ENCODE data around the gene MAPK10.

The MAPK10 gene

GRCh38 chr4:86386817-86387415 is 27.1 kb upstream of the MAPK10 start:
- Histone ChIP-seq H3K4me3 (ENCODE audit: low read length) (no peak overlapping the region), H3K36me3 (replicated peaks; ENCODE audit: low read depth, low read length) (no peaks in the 10 kb centered on the region), H3K9me3 (ENCODE audit: insufficient read depth, low read length) (no peaks in the 10 kb centered on the region), H4K20me1 (ENCODE audit: insufficient read depth, low read length) (no peaks in the 10 kb centered on the region), H3K4me2 (ENCODE audit: low read length) (0 out of 2 replicates have a peak overlapping the region, but pooled peaks have one; percentile 15), H3K79me2 (ENCODE audit: low read length) (no peaks in the 10 kb centered on the region), H3K27ac (ENCODE audit: low read length) (no peak overlapping the region), H3K9ac (ENCODE audit: low read length) (no peak overlapping the region), H3K4me1 (ENCODE audit: low read length) (no peaks in the 10 kb centered on the region), H3K27me3 (ENCODE audit: low read depth, low read length) (no peaks in the 10 kb centered on the region), H2AFZ (ENCODE audit: low read depth, low read length) (no peak overlapping the region)
- no peak for TF ChIP-seq EZH2phosphoT487 (IDR thresholded peaks at IDR 0.05; ENCODE audit: low read depth)
- no peak for TF ChIP-seq CTCF (IDR thresholded peaks at IDR 0.05; ENCODE audit: low read depth, low read length)

GRCh38 chr4:86386201-86386600 is 26.3 kb upstream of the MAPK10 start:
- Histone ChIP-seq H3K9me3 (ENCODE audit: insufficient read depth, low read length) (no peaks in the 10 kb centered on the region), H3K27me3 (ENCODE audit: low read depth, low read length) (no peaks in the 10 kb centered on the region), H3K4me1 (ENCODE audit: low read length) (no peaks in the 10 kb centered on the region), H3K4me3 (ENCODE audit: low read length) (no peak overlapping the region), H3K27ac (ENCODE audit: low read length) (no peak overlapping the region), H3K79me2 (ENCODE audit: low read length) (no peaks in the 10 kb centered on the region), H3K9ac (ENCODE audit: low read length) (no peak overlapping the region), H2AFZ (ENCODE audit: low read depth, low read length) (no peak overlapping the region), H3K4me2 (ENCODE audit: low read length) (no peak overlapping the region), H3K36me3 (replicated peaks; ENCODE audit: low read depth, low read length) (no peaks in the 10 kb centered on the region), H4K20me1 (ENCODE audit: insufficient read depth, low read length) (no peaks in the 10 kb centered on the region)
- TF ChIP-seq EZH2phosphoT487 (IDR thresholded peaks at IDR 0.05; ENCODE audit: low read depth) (no peak), CTCF (IDR thresholded peaks at IDR 0.05; ENCODE audit: low read depth, low read length) (no peak)

GRCh38 chr4:86381431-86381830 is 21.6 kb upstream of the MAPK10 start:
- Histone ChIP-seq H3K9ac (ENCODE audit: low read length) (no peak overlapping the region), H3K4me2 (ENCODE audit: low read length) (no peak overlapping the region), H3K27ac (ENCODE audit: low read length) (no peak overlapping the region), H3K27me3 (ENCODE audit: low read depth, low read length) (no peaks in the 10 kb centered on the region), H4K20me1 (ENCODE audit: insufficient read depth, low read length) (no peaks in the 10 kb centered on the region), H3K4me3 (ENCODE audit: low read length) (no peak overlapping the region), H3K36me3 (replicated peaks; ENCODE audit: low read depth, low read length) (no peaks in the 10 kb centered on the region), H2AFZ (ENCODE audit: low read depth, low read length) (no peak overlapping the region), H3K9me3 (ENCODE audit: insufficient read depth, low read length) (no peaks in the 10 kb centered on the region), H3K4me1 (ENCODE audit: low read length) (no peaks in the 10 kb centered on the region), H3K79me2 (ENCODE audit: low read length) (no peaks in the 10 kb centered on the region)
- TF ChIP-seq EZH2phosphoT487 (IDR thresholded peaks at IDR 0.05; ENCODE audit: low read depth) (no peak), CTCF (IDR thresholded peaks at IDR 0.05; ENCODE audit: low read depth, low read length) (no peak)

DNA sequence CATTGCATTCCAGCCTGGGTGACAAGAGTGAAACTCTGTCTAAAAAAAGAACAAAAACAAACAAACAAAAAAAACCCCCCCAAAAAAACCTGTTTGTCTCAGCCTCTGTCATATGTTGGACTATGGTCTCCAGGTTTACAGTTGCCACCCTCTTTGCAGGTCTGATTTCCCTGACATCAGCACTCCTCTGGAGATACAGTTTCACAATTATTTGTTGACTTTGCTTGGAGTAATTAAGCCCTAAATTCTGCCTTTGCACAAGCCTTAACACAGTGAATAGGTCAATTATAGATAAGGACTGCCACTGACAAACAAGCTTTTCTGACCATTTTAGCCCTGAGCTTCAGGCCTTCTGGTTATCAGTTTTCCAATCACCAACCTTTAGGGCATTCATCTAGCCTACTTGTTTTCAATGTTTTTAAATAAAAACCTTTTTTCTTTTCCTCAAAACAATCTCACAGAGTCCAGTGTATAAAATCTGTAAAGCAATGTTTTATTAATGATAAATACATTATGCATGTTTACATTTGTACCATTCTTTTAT is 20.4 kb upstream of the MAPK10 start:
- Histone ChIP-seq H3K9ac (ENCODE audit: low read length) (no peak overlapping the region), H2AFZ (ENCODE audit: low read depth, low read length) (no peak overlapping the region), H3K27ac (ENCODE audit: low read length) (no peak overlapping the region), H3K4me2 (ENCODE audit: low read length) (no peak overlapping the region), H3K27me3 (ENCODE audit: low read depth, low read length) (no peaks in the 10 kb centered on the region), H3K9me3 (ENCODE audit: insufficient read depth, low read length) (no peaks in the 10 kb centered on the region), H3K4me1 (ENCODE audit: low read length) (no peaks in the 10 kb centered on the region), H3K36me3 (replicated peaks; ENCODE audit: low read depth, low read length) (no peaks in the 10 kb centered on the region), H4K20me1 (ENCODE audit: insufficient read depth, low read length) (no peaks in the 10 kb centered on the region), H3K79me2 (ENCODE audit: low read length) (no peaks in the 10 kb centered on the region), H3K4me3 (ENCODE audit: low read length) (no peak overlapping the region)
- no peak for TF ChIP-seq CTCF (IDR thresholded peaks at IDR 0.05; ENCODE audit: low read depth, low read length)
- no peak for TF ChIP-seq EZH2phosphoT487 (IDR thresholded peaks at IDR 0.05; ENCODE audit: low read depth)
